Astrocyte of the spinal cord (primary cell): Measurements from ENCODE around the gene BAX.

Source experiments
- DNase-seq: peaks from one replicate; pipeline ENCODE4 v3.0.0; 2011; ENCODE audit warnings: low read depth, low spot score
- H3K4me3 ChIP-seq: 2 replicates; pipeline ENCODE4 v1.5.1; 2011; ENCODE audit warnings: low read depth, mild to moderate bottlenecking, low read length, moderate library complexity
- in situ Hi-C: cut with HindIII; loops from 2 replicates; pipeline ENCODE4 v1.10.0; 2017; ENCODE audit warnings: low sequenced_read_pairs
- TF ChIP-seq, protein P1 (sequence below): IDR thresholded peaks from 2 replicates; pipeline ENCODE4 v1.5.1; 2012; ENCODE audit warnings: low read depth, mild to moderate bottlenecking, low read length, inconsistent platforms

The BAX gene

DNA sequence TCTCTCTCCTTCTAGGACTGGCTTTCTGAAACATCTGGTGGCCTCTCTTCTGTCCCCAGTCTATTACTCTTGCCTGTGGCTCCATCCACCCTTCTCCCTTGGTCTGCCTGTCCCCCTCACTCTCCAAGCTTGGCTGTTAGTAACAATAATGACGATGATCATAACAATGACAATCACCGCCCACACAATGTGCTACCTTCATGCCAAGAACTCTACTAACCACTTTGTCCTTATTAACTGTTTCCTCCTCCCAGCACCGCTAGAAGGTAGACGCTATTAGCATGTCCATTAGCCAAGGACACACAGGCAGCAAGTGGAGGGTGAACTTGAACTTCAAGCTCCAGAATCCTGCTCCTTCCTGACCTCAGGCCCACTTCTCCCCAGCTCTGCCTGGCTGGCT, 35.7 kb downstream of the BAX start:
- TF ChIP-seq, protein P1, sequence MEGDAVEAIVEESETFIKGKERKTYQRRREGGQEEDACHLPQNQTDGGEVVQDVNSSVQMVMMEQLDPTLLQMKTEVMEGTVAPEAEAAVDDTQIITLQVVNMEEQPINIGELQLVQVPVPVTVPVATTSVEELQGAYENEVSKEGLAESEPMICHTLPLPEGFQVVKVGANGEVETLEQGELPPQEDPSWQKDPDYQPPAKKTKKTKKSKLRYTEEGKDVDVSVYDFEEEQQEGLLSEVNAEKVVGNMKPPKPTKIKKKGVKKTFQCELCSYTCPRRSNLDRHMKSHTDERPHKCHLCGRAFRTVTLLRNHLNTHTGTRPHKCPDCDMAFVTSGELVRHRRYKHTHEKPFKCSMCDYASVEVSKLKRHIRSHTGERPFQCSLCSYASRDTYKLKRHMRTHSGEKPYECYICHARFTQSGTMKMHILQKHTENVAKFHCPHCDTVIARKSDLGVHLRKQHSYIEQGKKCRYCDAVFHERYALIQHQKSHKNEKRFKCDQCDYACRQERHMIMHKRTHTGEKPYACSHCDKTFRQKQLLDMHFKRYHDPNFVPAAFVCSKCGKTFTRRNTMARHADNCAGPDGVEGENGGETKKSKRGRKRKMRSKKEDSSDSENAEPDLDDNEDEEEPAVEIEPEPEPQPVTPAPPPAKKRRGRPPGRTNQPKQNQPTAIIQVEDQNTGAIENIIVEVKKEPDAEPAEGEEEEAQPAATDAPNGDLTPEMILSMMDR: no peak
- in situ Hi-C loops: no loop called here
- H3K4me3 ChIP-seq: no peak overlapping the region

DNA sequence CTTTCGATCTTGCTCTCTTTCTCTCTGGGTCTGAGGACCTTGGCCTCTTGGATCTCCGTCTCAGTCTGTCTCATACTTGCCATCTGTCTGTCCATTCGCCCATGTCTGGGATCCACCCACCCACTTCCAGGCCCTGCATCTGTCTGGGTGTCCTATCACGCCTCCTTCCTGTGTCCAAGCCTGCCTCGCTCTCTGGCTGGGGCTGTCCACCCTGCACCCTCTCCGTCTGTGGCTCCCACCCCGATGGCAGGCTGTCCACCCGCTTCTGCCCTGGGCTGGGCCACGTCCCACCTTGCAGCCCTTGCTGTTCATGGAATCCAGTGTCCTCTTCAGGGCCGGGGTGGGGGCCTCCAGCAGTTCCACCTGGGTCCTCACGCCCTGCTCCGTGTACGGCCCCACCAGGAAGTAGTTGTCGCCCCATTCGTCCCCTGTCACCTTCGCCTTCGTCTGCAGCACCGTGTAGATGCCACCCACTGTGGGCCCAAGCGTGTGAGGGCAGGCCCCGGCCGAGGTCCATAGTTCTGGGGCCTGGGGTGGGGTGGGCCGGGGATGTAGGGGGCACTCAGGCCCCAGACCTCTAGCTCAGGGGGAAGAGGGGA, 36.4 kb downstream of the BAX start:
- DNase-seq: no peak
- H3K4me3 ChIP-seq: no peak overlapping the region
- in situ Hi-C loops: no loop called here
- TF ChIP-seq, protein P1: no peak

More for the DNA sequence above, 35.7 kb downstream of the BAX start:
- DNase-seq: no peak

DNA sequence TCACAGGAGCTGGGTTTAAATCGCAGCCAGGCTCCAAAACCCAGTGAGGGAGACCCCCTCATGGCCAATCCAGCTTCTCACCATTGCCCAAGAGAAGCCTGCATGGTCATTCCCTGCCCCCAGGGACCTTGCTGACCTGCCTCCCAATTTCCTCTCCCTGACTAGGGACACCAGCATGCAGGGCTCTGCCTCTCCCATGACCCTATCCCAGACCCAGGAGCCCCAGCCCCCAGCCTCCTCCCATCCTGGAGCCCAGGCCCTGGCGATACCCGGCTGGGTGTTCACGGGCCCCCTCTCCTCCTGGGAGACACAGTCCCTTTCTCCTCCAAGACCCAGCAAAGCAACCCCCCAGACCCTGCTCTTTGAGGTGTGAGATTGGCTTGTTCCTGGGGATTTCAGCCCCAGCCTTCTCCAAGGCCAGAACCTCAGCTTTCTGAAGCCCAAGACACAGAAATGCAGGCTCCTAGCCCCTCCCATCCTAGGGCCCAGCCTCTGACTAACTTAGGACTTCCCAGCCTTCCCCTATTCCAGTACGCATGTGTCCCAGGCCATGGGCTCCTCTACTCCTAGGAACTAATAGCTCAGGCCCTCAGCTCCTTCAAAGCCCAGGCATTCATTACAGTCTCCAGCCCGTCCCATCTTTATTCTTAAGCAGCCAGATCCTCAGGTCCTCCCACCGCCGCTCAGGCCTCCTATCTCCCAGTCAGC, 37.4 kb downstream of the BAX start:
- peak; percentile 77 for DNase-seq
- in situ Hi-C loops: no loop called here
- TF ChIP-seq, protein P1: no peak
- H3K4me3 ChIP-seq: peak overlapping the region; percentile 74

DNA sequence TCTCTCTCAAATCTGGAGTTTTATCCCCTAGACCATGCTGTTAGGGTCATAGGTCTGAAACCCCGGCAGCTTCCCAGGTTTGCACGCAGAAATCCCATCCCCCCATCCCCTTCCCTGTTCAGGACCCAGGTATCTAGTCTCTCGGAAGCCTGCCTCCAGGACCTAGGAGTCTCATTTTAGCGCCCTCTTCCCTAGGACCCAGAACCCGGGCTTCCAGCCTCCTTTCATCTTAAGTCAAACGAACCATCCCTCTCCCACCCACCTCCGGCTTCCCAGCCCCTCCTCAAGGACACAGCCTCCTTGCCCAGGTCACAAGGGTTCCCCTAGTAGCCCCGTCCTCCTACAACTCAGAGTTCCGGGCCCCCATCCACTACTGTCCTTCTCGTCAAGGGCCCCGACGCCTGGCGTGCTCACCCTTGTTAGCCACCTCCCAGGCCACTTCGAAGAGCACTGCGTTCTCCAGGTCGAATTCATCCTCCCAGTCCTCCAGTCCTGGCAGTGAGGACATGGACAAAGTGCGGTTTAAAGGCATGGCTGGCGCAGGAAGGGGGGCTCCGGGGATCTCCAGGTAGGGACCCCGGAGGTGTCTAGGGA, 38.0 kb downstream of the BAX start:
- DNase-seq: no peak
- peak overlapping the region; percentile 74 for H3K4me3 ChIP-seq
- TF ChIP-seq, protein P1: no peak
- in situ Hi-C loops: no loop called here

DNA sequence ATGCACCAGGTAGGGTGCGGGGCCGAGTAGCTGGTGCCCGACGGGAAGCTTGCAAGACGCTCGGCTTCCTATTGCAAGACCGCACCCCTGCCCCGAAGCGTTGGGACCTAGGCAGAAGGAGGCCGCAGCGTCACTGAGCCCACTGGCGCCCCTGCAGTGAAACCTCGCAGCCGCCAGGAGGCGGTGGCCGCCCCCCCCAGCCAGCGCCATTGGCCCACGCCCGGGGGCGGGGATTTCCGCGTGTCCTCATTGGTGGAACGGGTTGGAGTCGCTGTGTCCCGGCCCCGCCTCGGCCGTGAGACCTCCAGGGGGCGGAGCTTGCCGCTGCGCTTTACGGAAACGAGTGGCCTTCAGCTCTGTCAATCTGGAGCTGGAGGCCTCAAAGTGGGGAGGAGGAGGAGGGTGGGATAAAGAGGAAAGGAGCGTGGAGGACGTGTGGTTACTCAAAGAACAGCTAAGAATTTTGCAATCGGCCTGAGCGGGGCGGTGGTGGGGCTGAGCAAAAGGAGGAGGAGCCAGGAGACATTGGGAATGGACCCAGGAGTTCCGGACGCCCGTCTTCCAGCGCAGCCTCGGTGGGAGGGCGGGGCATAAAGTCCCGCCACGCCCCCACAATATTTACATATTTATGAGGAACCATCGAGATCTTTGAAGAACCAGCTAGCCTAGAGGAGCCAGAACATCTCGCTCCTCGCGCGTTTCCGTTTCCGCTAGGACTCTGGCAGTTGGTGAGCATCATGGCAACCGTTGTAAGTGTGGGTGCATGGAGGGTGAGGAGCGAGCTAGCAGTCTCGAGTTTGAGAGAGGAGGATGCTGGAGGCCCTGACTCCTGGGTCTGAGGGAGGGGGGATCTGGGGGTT, 38.7 kb downstream of the BAX start, which contains the start of the genes GYS1 and RUVBL2:
GYS1 (minus strand) TSS at position 135 of the 860 bp plus-strand sequence. CDS start 197 bp downstream, outside the sequence.
RUVBL2 (plus strand) TSS at position 713 of the 860 bp plus-strand sequence; CDS start at position 738, 25 bp downstream.
- in situ Hi-C loops: no loop called here
- peak within 1 kb of the TSS; percentile 74 for H3K4me3 ChIP-seq
- TF ChIP-seq, protein P1: peak; percentile 84
- DNase-seq: peak; percentile 100

DNA sequence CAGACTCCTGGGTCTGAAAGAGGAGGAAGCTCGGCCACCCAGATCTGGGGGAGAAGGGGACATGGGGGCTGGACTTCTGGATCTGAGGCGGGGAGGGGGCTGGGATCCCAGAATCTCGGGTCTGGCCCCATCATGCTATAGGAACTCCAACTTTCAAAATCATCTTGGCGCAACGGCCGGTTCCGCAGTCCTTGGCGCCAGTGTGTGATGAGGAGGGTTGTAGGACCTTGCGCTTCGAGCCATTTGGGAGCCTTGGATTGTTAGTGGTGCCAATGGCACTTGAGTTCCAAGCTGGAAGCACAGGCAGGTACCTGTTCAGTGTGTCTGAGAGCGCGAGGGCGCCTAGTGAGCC, 39.3 kb downstream of the BAX start:
- TF ChIP-seq, protein P1: no peak
- DNase-seq: no peak
- H3K4me3 ChIP-seq: peak overlapping the region; percentile 74
- in situ Hi-C loops: no loop called here
